Colonic mucosa (tissue), 4 donors: ENCODE data around the gene POLR1E. TPM values are rescaled to one million over a fixed set of nuclear protein-coding genes. Genes with fewer than 3 reads are reported as not detected.

Source experiments
- DNase-seq: peaks from one replicate; pipeline ENCODE4 v3.0.0-alpha.2; 2020
- H3K27ac ChIP-seq: fragments of 200-600 bp; one replicate; pipeline ENCODE4 v1.8.0; 2021
- H3K27me3 ChIP-seq: fragments of 200-600 bp; one replicate; pipeline ENCODE4 v1.8.0; 2021
- H3K36me3 ChIP-seq: fragments of 200-600 bp; one replicate; pipeline ENCODE4 v1.8.0; 2021
- H3K4me1 ChIP-seq: fragments of 200-600 bp; one replicate; pipeline ENCODE4 v1.8.0; 2021; ENCODE audit warnings: mild to moderate bottlenecking
- H3K4me3 ChIP-seq: fragments of 200-600 bp; one replicate; pipeline ENCODE4 v1.8.0; 2021
- H3K9ac ChIP-seq, 2 donors: one replicate each; pipeline ENCODE4 v1.7.0; 2013; ENCODE audit warnings: control low read depth in 2 of 2, low read depth in 2 of 2, low read length in 2 of 2
- H3K9me3 ChIP-seq: fragments of 200-600 bp; one replicate; pipeline ENCODE4 v1.8.0; 2021
- CTCF ChIP-seq: fragments of 200-600 bp; IDR thresholded peaks from one replicate; pipeline ENCODE4 v1.8.0; 2022; ENCODE audit warnings: antibody characterized with exemption, mild to moderate bottlenecking
- intact Hi-C: fragments of 100-400 bp; cut with DNase I; formaldehyde crosslinking; loops from one replicate; pipeline ENCODE4 v1.14.1; 2022
- total RNA-seq, 2 donors: library from RNA; stranded (reverse); fragmentation: NEBNext Ultra II Directional in 1 of 2; extraction: Animal tissue kit (Norgen Biotek cat#: 25700) in 1 of 2; gene quantifications; one replicate each; pipeline ENCODE4 v1.2.1, GENCODE V29; 2021
- donor health status: healthy.
- donor health status: DM: no; HTN: no; CAD: no.
- donor health status: DM: no; HTN: no; CAD: no.

Gene POLR1E
- total RNA-seq, 2 donors from 2014 or later, result 10.8 to 19.3 TPM

GRCh38 chr9:37547328-37547878, 61.7 kb downstream of the POLR1E start:
- H3K36me3 ChIP-seq, result no peaks in the 10 kb centered on the region
- TF ChIP-seq CTCF, result no peak
- intact Hi-C loops, result no loop called here

DNA sequence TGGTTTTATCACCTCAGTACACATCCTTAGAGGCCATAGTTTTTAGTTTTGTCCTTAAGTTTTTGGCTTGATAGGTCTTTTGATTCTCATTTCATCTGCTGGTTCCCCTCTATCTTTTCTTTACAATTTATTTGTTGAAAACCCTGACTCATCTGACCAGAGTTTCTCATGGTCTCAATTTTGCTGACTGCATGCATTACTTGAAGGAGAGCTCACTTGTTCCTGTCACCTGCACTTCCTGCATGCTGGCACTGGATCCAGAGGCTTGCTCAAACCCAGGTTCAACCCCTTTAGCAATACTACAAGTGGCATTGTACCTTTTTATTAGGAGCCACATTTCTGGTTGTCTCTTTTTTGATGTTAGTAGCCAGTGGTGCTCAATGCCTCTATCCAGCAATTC, 63.8 kb downstream of the POLR1E start:
- H3K9me3 ChIP-seq, result no peaks in the 10 kb centered on the region
- intact Hi-C loops, result no loop called here
- H3K27me3 ChIP-seq, result no peaks in the 10 kb centered on the region
- DNase-seq, result no peak
- H3K36me3 ChIP-seq, result no peaks in the 10 kb centered on the region
- no peaks in the 10 kb centered on the region for H3K4me1 ChIP-seq
- H3K27ac ChIP-seq, result no peak overlapping the region
- no peak for TF ChIP-seq CTCF
- H3K9ac ChIP-seq, result no peak overlapping the region
- no peak overlapping the region for H3K4me3 ChIP-seq

More at GRCh38 chr9:37547328-37547878, 61.7 kb downstream of the POLR1E start:
- Histone ChIP-seq H3K4me3 (no peak overlapping the region), H3K9ac (no peak overlapping the region), H3K27ac (no peak overlapping the region), H3K9me3 (no peaks in the 10 kb centered on the region), H3K4me1 (no peaks in the 10 kb centered on the region), H3K27me3 (no peaks in the 10 kb centered on the region)
- DNase-seq, result no peak

DNA sequence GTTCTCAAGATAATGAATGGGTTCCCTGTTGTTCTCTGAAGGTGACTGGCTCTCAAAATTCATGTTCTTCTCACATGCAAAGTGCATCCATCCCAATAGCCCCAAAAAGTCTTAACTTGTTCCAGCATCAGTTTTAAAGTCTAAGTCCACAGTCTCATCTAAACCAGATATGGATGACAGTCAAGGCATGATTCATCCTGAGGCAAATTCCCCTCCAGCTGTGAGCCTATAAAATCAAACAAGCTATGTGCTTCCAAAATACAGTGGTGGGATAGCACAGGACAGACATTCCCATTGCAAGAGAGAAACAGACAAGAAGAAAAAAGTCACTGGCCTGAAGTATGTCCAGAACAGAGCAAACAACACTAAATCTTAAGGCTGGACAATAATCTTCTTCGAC, 65.0 kb downstream of the POLR1E start:
- Histone ChIP-seq H3K9me3 (no peaks in the 10 kb centered on the region), H3K4me3 (no peak overlapping the region), H3K36me3 (no peaks in the 10 kb centered on the region), H3K9ac (no peak overlapping the region), H3K27ac (no peak overlapping the region), H3K27me3 (no peaks in the 10 kb centered on the region), H3K4me1 (no peaks in the 10 kb centered on the region)
- intact Hi-C loops, result no loop called here
- no peak for DNase-seq
- TF ChIP-seq CTCF, result no peak

GRCh38 chr9:37551468-37551867, 65.7 kb downstream of the POLR1E start:
- intact Hi-C loops, result no loop called here
- no peak overlapping the region for H3K27ac ChIP-seq
- H3K9ac ChIP-seq, result no peak overlapping the region
- no peaks in the 10 kb centered on the region for H3K9me3 ChIP-seq
- no peak for DNase-seq
- TF ChIP-seq CTCF, result no peak
- H3K27me3 ChIP-seq, result no peaks in the 10 kb centered on the region
- no peaks in the 10 kb centered on the region for H3K36me3 ChIP-seq
- H3K4me3 ChIP-seq, result no peak overlapping the region
- no peaks in the 10 kb centered on the region for H3K4me1 ChIP-seq

GRCh38 chr9:37551888-37552287, 66.1 kb downstream of the POLR1E start:
- Histone ChIP-seq H3K4me3 (no peak overlapping the region), H3K36me3 (no peaks in the 10 kb centered on the region), H3K9me3 (no peaks in the 10 kb centered on the region), H3K4me1 (no peaks in the 10 kb centered on the region), H3K27ac (no peak overlapping the region), H3K9ac (no peak overlapping the region), H3K27me3 (no peaks in the 10 kb centered on the region)
- intact Hi-C loops, result no loop called here
- no peak for TF ChIP-seq CTCF
- no peak for DNase-seq

Other genes starting within 250 kb of the POLR1E start
- 10 to 100 TPM; 71.1 to 94.0 TPM for gene GRHPR, start 63.3 kb upstream of the POLR1E start, total RNA-seq
- 1 to 10 TPM; 8.9 to 9.7 TPM for gene ZBTB5, start 20.5 kb upstream of the POLR1E start, total RNA-seq
- 1 to 10 TPM; 2.7 to 2.9 TPM for gene FBXO10, start 90.4 kb downstream of the POLR1E start, total RNA-seq
- gene TOMM5, start 106.6 kb downstream of the POLR1E start, total RNA-seq, result 100 to 1,000 TPM in 1 of 2 donors, 10 to 100 TPM in 1; 59.9 to 112 TPM
- under 1 TPM; 0.08 to 0.35 TPM for gene FRMPD1, start 165.0 kb downstream of the POLR1E start, total RNA-seq